Activated CD4-positive, alpha-beta T cell treated with anti-CD3 and anti-CD28 coated beads, Interleukin-2, amount 50 U/mL, for 4 hours (primary cell): ENCODE results near the gene LINC00305.

Source experiments
- DNase-seq, 2 experiments: peaks; one replicate each; pipeline ENCODE4 v3.0.0-alpha.2; 2020

The LINC00305 gene

GRCh38 chr18:64111950-64112349 lies 36.9 kb downstream of the LINC00305 start:
- DNase-seq = no peak

GRCh38 chr18:64110692-64111480 lies 38.0 kb downstream of the LINC00305 start:
- no peak for DNase-seq

- DNase-seq = no peak
Measured at GRCh38 chr18:64103986-64104385, 44.9 kb downstream of the LINC00305 start.

- DNase-seq = no peak
Measured at GRCh38 chr18:64100116-64100922, 48.6 kb downstream of the LINC00305 start.

DNA sequence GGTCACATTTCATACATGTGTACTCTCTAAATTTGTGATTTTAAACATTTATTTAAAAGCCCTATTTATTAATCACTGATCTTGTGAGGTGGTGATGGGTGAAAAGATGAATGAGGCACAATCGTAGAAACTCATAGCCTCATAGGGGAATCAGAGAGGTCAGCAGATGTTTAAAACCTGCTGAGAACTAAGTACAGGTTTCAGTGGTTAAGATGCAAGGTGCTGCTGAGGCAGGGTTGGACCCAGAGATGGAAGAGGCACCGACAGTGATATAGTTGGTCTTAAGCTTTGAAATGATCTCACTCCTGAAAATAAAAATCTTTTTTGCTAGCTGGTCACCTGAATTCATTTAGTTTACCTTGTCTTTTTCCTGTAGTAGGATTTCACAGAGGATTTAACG lies 49.6 kb downstream of the LINC00305 start:
- no peak for DNase-seq

GRCh38 chr18:64097497-64097896 lies 51.4 kb downstream of the LINC00305 start:
- no peak for DNase-seq

DNA sequence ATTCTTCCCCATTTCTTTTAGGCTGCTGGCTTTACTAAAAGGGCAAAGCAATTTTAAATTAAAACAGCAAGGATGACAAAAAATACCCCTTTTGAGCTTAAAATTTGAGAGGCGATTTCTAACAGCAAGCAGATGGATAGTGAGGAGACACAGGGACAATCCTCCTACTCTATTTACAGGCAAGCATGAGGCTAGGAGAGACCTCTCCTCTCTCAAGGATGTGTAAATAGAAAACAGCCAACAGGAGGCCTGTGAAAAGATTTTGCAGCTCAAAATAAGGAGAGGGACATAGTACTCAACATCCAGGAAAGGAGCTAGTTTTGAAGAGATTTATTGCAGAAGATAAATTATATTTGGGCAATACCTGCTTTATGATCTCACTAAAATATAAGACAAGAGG lies 53.8 kb downstream of the LINC00305 start:
- DNase-seq = no peak

- no peak for DNase-seq
Measured at GRCh38 chr18:64094210-64094609, 54.7 kb downstream of the LINC00305 start.

- no peak for DNase-seq
Measured at GRCh38 chr18:64091526-64091925, 57.4 kb downstream of the LINC00305 start.

DNA sequence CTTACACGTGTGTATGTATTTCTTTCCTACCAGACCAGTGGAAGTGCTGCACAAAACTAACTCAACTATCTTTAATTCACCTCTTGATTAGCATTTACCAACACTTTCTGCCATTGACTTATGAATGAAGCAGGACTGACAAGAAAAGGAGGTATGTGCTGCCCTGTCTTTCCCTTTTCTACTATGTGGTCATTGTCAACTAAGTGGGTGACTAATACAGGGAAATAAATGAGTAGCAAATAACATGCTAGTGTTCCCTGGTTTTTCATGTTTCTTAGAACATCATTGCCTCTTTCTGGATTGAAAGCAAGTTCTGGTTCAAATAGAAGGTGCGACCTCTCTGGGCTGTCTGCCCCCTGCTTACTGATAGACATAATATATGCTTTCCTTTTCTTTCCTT lies 58.0 kb downstream of the LINC00305 start:
- no peak for DNase-seq

- DNase-seq = no peak
Measured at GRCh38 chr18:64083916-64084315, 65.0 kb downstream of the LINC00305 start.

GRCh38 chr18:64082513-64082912 lies 66.4 kb downstream of the LINC00305 start:
- DNase-seq = no peak

DNA sequence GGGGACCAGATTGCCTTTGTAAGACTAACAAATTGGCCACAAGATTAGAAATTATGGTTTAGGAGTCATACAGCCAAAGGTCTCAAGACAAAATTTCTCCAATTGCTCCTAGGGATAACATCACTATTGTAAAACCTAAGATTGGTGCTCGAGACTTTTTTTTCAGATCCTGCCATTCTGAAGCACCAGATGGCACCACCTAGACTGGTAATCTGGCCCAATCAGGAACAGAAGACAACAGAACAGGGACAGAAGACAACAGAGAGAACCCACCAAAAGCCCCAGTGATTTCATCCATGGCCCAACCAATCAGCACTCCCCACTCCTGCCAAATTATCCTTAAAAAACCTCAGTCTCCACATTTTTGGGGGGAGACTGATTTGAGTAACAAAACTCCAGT lies 66.8 kb downstream of the LINC00305 start:
- DNase-seq = no peak

DNA sequence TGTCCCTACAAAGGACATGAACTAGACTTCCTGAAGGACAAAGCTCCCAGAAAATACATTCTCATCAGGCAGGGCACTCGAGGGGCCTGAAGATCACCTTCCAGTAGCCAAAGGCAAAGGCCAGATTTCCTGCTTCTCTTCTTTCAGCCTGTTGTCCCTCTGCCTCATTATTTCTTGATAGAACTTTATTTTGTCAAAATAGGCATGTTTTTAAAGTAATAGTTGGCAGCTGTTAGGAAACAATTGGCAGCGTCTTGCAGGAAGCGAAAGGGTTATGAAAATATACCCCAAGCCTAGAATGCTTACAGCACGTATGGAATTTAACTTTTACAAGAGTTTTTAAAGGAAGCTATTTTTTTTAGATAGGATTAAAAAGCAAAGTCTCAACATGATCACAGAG lies 74.9 kb downstream of the LINC00305 start:
- no peak for DNase-seq

- DNase-seq = no peak
Measured at GRCh38 chr18:64055019-64055418, 93.9 kb downstream of the LINC00305 start.

GRCh38 chr18:64053246-64053645 lies 95.6 kb downstream of the LINC00305 start:
- no peak for DNase-seq

DNA sequence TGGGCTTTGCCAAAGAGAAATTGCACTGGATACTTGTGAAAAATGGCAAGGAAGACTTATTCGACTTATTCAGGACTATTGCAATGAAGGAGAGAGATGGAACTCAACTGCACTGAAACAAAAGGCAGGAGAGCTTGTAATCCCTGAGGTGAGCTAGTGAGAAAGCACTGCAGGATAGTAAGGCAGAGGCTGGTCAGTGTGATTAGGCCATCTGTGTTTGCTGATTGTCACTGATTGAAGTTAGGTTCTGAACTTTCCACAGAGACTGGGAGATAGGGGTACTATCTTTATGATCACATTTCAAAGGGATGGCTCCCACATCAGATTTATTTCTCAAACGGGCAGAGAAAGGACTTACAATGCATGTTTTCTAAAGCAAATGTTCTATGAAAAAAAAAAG lies 96.1 kb downstream of the LINC00305 start:
- DNase-seq = no peak

GRCh38 chr18:64044616-64045015 lies 104.3 kb downstream of the LINC00305 start:
- no peak for DNase-seq

- no peak for DNase-seq
Measured at GRCh38 chr18:64042728-64043358, 106.0 kb downstream of the LINC00305 start.

GRCh38 chr18:64037812-64038414 lies 111.0 kb downstream of the LINC00305 start:
- DNase-seq = no peak

- no peak for DNase-seq
Measured at GRCh38 chr18:64032312-64032711, 116.6 kb downstream of the LINC00305 start.

- DNase-seq = no peak
Measured at GRCh38 chr18:64031411-64031810, 117.5 kb downstream of the LINC00305 start.
